Thyroid gland (tissue), 4 donors: Measurements from ENCODE around the gene CABP2.

Experiments
- POLR2A ChIP-seq, 2 donors: fragments of 450-650 bp; IDR thresholded peaks; one replicate each; pipeline ENCODE4 v1.6.1; 2017; ENCODE audit warnings: antibody characterized with exemption in 2 of 2, mild to moderate bottlenecking in 2 of 2, moderate library complexity in 1 of 2
- TF ChIP-seq, protein P1 (sequence below), 6 experiments: fragments of 200-600 bp in 3 of 6; fragments of 450-650 bp in 3 of 6; sonication (generic) in 3 of 6; IDR thresholded peaks; one replicate each; pipeline ENCODE4 v1.5.1; 2016 to 2019; ENCODE audit warnings: antibody characterized with exemption in 6 of 6, mild to moderate bottlenecking in 2 of 6, inconsistent platforms in 1 of 6, moderate library complexity in 1 of 6

DNA sequence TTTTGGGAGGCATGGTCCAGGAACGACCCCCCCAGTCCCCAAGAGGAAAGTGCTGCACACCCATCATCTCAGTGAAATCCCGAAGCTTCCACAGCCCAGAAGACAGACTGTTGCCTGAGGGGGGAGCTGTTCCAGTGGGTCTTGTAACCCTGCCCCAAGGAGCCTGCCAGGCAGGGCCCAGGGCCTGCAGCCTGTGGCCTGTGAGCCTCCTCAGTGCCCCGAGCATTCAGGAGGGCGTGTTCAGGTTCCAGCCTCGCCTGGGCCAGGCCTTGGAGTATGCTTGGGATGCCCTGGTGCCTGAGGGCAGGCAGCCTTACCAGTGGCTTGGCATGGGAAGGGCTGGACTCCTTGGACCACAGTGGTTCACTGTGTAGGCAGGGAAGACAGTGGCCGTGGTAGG lies 18.0 kb upstream of the CABP2 start:
- TF ChIP-seq, protein P1, sequence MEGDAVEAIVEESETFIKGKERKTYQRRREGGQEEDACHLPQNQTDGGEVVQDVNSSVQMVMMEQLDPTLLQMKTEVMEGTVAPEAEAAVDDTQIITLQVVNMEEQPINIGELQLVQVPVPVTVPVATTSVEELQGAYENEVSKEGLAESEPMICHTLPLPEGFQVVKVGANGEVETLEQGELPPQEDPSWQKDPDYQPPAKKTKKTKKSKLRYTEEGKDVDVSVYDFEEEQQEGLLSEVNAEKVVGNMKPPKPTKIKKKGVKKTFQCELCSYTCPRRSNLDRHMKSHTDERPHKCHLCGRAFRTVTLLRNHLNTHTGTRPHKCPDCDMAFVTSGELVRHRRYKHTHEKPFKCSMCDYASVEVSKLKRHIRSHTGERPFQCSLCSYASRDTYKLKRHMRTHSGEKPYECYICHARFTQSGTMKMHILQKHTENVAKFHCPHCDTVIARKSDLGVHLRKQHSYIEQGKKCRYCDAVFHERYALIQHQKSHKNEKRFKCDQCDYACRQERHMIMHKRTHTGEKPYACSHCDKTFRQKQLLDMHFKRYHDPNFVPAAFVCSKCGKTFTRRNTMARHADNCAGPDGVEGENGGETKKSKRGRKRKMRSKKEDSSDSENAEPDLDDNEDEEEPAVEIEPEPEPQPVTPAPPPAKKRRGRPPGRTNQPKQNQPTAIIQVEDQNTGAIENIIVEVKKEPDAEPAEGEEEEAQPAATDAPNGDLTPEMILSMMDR (IDR thresholded peaks at IDR 0.05): no peak
- TF ChIP-seq POLR2A (IDR thresholded peaks at IDR 0.05): no peak
